DOHH2 (cell line): Measurements from ENCODE around the gene THRAP3.
A peak's percentile ranks its signal among the peaks of the same experiment; 100 is the strongest.

ENCODE experiments used
- H3F3A ChIP-seq: fragments of 200-600 bp; sonication (generic), shearing (Covaris generic); 2 replicates; pipeline ENCODE4 v1.6.0; 2016; ENCODE audit warnings: antibody characterized with exemption, mild to moderate bottlenecking; ENCODE audit not compliant: control insufficient read depth, insufficient read depth
- H3K27ac ChIP-seq: fragments of 200-600 bp; sonication (generic); 2 replicates; pipeline ENCODE4 v1.5.1; 2014; ENCODE audit warnings: low read depth, mild to moderate bottlenecking, low read length, moderate library complexity
- H3K27me3 ChIP-seq: fragments of 200-600 bp; sonication (generic); 2 replicates; pipeline ENCODE4 v1.6.1; 2014; ENCODE audit warnings: mild to moderate bottlenecking, low read length, mixed read lengths; ENCODE audit not compliant: control insufficient read depth
- H3K36me3 ChIP-seq: fragments of 200-600 bp; sonication (generic); 2 replicates; pipeline ENCODE4 v1.6.1; 2014; ENCODE audit warnings: mild to moderate bottlenecking, low read length, moderate library complexity, mixed read lengths; ENCODE audit not compliant: control insufficient read depth
- H3K4me1 ChIP-seq: fragments of 200-600 bp; sonication (generic); 2 replicates; pipeline ENCODE4 v1.6.1; 2014; ENCODE audit warnings: mild to moderate bottlenecking, low read length, mixed read lengths; ENCODE audit not compliant: control insufficient read depth
- H3K4me2 ChIP-seq: fragments of 200-600 bp; sonication (generic); 2 replicates; pipeline ENCODE4 v1.6.0; 2014; ENCODE audit warnings: mild to moderate bottlenecking, low read length, moderate library complexity
- H3K4me3 ChIP-seq: fragments of 200-600 bp; sonication (generic); 2 replicates; pipeline ENCODE4 v1.5.1; 2014; ENCODE audit warnings: mild to moderate bottlenecking, low read length, mixed read lengths
- H3K79me2 ChIP-seq: fragments of 200-600 bp; sonication (generic); 2 replicates; pipeline ENCODE4 v1.6.1; 2014; ENCODE audit warnings: mild to moderate bottlenecking, low read length, mixed read lengths; ENCODE audit not compliant: control insufficient read depth
- H3K9me2 ChIP-seq: fragments of 200-600 bp; sonication (generic); replicated peaks from 2 replicates; pipeline ENCODE4 v1.6.1; 2014; ENCODE audit warnings: mild to moderate bottlenecking, low read length, mixed read lengths; ENCODE audit not compliant: control insufficient read depth
- H3K9me3 ChIP-seq: fragments of 200-600 bp; sonication (generic); 2 replicates; pipeline ENCODE4 v1.6.1; 2014; ENCODE audit warnings: antibody characterized with exemption, low read length, mixed read lengths; ENCODE audit not compliant: control insufficient read depth, insufficient read depth
- H4K20me1 ChIP-seq: fragments of 200-600 bp; sonication (generic); 2 replicates; pipeline ENCODE4 v1.6.0; 2014; ENCODE audit warnings: low read depth, mild to moderate bottlenecking, antibody characterized with exemption, low read length, moderate library complexity; ENCODE audit not compliant: control insufficient read depth, insufficient read depth
- CTCF ChIP-seq: fragments of 200-600 bp; sonication (generic); IDR thresholded peaks from one replicate; pipeline ENCODE4 v1.5.1; 2014; ENCODE audit warnings: antibody characterized with exemption, mild to moderate bottlenecking, low read depth, low read length; ENCODE audit not compliant: poor library complexity, severe bottlenecking
- EZH2phosphoT487 ChIP-seq: fragments of 200-600 bp; sonication (generic); IDR thresholded peaks from 2 replicates; pipeline ENCODE4 v1.6.1; 2017; ENCODE audit warnings: borderline replicate concordance, mild to moderate bottlenecking, antibody characterized with exemption, low read length, moderate library complexity, mixed read lengths

Gene THRAP3

GRCh38 chr1:36305915-36306209, 81.6 kb downstream of the THRAP3 start:
- peaks cover 32% of the 10 kb centered on the region for H3F3A ChIP-seq
- H3K27ac ChIP-seq, result peak overlapping the region; percentile 56
- H3K36me3 ChIP-seq, result peaks cover 60% of the 10 kb centered on the region
- no peaks in the 10 kb centered on the region for H3K9me3 ChIP-seq
- TF ChIP-seq EZH2phosphoT487 (no peak), CTCF (no peak)
- H3K79me2 ChIP-seq, result 0 out of 2 replicates have a peak, but pooled peaks cover 5% of the 10 kb centered on the region
- H3K4me1 ChIP-seq, result peaks cover 38% of the 10 kb centered on the region
- no peaks in the 10 kb centered on the region for H3K9me2 ChIP-seq
- no peaks in the 10 kb centered on the region for H4K20me1 ChIP-seq
- peak overlapping the region; percentile 89 for H3K4me3 ChIP-seq
- no peaks in the 10 kb centered on the region for H3K27me3 ChIP-seq
- peak overlapping the region; percentile 93 for H3K4me2 ChIP-seq

- no peaks in the 10 kb centered on the region for H3K9me3 ChIP-seq
- no peaks in the 10 kb centered on the region for H4K20me1 ChIP-seq
- H3K4me2 ChIP-seq, result peak within 1 kb of the TSS; percentile 93
- peak; percentile 43 for TF ChIP-seq CTCF
- TF ChIP-seq EZH2phosphoT487, result no peak
- H3K27ac ChIP-seq, result peak within 1 kb of the TSS; percentile 56
- H3K4me3 ChIP-seq, result peak within 1 kb of the TSS; percentile 89
- peaks cover 28% of the 10 kb centered on the region for H3F3A ChIP-seq
- no peaks in the 10 kb centered on the region for H3K9me2 ChIP-seq
- H3K4me1 ChIP-seq, result peaks cover 38% of the 10 kb centered on the region
- peaks cover 55% of the 10 kb centered on the region for H3K36me3 ChIP-seq
- 0 out of 2 replicates have a peak, but pooled peaks cover 5% of the 10 kb centered on the region for H3K79me2 ChIP-seq
- no peaks in the 10 kb centered on the region for H3K27me3 ChIP-seq
Measured at GRCh38 chr1:36306210-36306901, 82.1 kb downstream of the THRAP3 start, which contains the start of gene SH3D21. SH3D21 (plus strand) TSS chr1:36306368; CDS start chr1:36306421, 53 bp downstream.

- H3K4me1 ChIP-seq, result peaks cover 38% of the 10 kb centered on the region
- H3K36me3 ChIP-seq, result peaks cover 49% of the 10 kb centered on the region
- peak overlapping the region; percentile 89 for H3K4me3 ChIP-seq
- peaks cover 28% of the 10 kb centered on the region for H3F3A ChIP-seq
- no peaks in the 10 kb centered on the region for H3K27me3 ChIP-seq
- no peaks in the 10 kb centered on the region for H3K9me2 ChIP-seq
- H3K9me3 ChIP-seq, result no peaks in the 10 kb centered on the region
- TF ChIP-seq CTCF (no peak), EZH2phosphoT487 (no peak)
- peak overlapping the region; percentile 93 for H3K4me2 ChIP-seq
- peak overlapping the region; percentile 56; the same call in 1 of the 2 replicates for H3K27ac ChIP-seq
- 0 out of 2 replicates have a peak, but pooled peaks cover 5% of the 10 kb centered on the region for H3K79me2 ChIP-seq
- no peaks in the 10 kb centered on the region for H4K20me1 ChIP-seq
Measured at GRCh38 chr1:36306902-36307456, 82.7 kb downstream of the THRAP3 start.
